Measurements from ENCODE around the gene PRSS21. TPM values are rescaled to one million over a fixed set of nuclear protein-coding genes. Genes with fewer than 3 reads are reported as not detected.
A peak's percentile ranks its signal among the peaks of the same experiment; 100 is the strongest.

Gene PRSS21
- total RNA-seq, 2 donors from 2014 or later, result 1.1 to 2.6 TPM

DNA sequence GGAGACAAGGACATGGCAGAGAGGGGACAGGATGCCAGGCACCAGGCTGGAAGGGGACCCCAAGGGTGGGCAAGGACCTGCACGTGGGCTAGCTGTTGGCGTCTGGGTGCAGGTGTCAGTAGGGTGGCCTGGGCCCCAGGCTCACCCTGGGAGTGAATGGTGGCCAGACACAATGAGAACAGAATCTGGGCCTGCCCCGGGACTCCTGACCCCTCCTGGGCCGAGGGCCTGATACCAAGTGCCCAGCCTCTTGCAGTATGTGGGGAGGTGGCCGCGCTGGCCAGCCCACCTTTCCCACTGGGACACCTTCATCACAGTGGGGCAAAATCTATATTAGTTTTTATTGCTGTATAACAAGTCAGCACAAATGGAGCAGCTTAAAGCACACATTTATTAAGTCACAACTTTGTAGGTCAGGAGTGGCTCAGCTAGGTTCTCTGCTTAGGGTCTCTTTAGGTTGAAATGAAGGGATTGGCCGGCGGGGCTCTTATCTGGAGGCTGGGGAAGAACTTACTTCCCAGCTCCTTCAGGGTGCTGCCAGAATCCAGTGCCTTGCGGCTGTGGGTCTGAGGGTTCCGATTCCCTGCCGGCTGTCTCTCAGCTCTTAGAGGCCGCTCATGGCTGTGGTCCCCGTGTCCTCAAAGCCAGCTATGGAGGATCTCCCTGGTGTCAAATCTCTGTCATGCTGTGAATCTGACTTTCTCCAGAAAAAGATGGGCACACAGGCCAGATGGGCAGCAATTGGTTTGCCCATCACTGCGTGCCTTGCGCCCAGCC is 33.3 kb upstream of the PRSS21 start:
- Histone ChIP-seq H3K36me3 (no peaks in the 10 kb centered on the region), H3K9me3 (no peaks in the 10 kb centered on the region), H3K4me3 (no peak overlapping the region), H3K9ac (ENCODE audit: low read depth in 2 of 2, low read length in 2 of 2) (no peak overlapping the region), H3K4me1 (peaks cover 6% of the 10 kb centered on the region), H3K27ac (no peak overlapping the region), H3K27me3 (peaks cover 13% of the 10 kb centered on the region)
- no peak for TF ChIP-seq CTCF (IDR thresholded peaks at IDR 0.05)
- no peak for DNase-seq
- intact Hi-C loops (cut with DNase I), result no loop called here

DNA sequence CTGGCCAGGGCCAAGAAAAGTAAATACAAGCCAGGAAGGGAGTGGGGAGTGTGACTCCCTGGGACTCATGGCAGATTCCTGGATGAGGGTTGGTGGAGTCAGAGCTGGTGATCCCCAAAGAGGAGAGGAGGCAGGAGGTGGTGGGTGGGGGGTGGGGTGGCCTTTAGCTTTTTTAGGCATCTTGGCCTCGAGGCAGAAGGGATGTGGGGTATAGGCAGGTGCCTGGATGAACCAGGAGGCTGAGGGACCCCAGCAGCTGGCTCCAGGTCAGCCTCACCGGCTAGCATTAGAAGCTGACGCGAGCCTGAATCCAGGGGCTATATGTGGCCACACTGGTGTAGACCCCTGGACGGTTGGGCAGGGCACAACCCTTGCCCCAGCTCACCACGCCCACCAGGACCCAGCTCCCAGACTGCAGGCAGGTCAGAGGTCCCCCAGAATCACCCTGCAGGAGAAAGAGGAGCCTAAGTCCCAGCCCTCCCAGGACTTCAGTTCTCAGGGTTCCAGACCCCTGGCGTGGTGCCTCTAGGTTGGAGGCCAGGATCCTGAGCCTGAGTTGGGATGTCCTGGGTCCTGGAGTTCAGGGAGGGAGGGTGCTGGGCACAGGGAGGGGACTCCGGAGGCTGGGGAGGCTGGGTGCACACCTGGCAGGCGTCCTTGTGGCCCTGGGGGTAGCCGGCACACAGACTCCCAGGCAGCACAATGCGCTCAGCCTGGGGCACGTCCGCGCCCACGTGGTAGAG is 32.5 kb upstream of the PRSS21 start:
- TF ChIP-seq CTCF (IDR thresholded peaks at IDR 0.05), result no peak
- no peak for DNase-seq
- peak overlapping the region; percentile 51 to 60 for H3K9ac ChIP-seq (ENCODE audit: low read depth in 2 of 2, low read length in 2 of 2)
- intact Hi-C loops (cut with DNase I), result no loop called here
- no peak overlapping the region for H3K4me3 ChIP-seq
- peaks cover 6% of the 10 kb centered on the region for H3K4me1 ChIP-seq
- H3K27me3 ChIP-seq, result peaks cover 13% of the 10 kb centered on the region
- no peaks in the 10 kb centered on the region for H3K9me3 ChIP-seq
- H3K36me3 ChIP-seq, result no peaks in the 10 kb centered on the region
- no peak overlapping the region for H3K27ac ChIP-seq

GRCh38 chr16:2785101-2785991 is 31.7 kb upstream of the PRSS21 start:
- Histone ChIP-seq H3K36me3 (no peaks in the 10 kb centered on the region), H3K9me3 (no peaks in the 10 kb centered on the region), H3K9ac (ENCODE audit: low read depth in 2 of 2, low read length in 2 of 2) (peak overlapping the region; percentile 51 to 60), H3K27me3 (peaks cover 13% of the 10 kb centered on the region), H3K4me1 (peaks cover 6% of the 10 kb centered on the region), H3K4me3 (peak overlapping the region; percentile 43), H3K27ac (no peak overlapping the region)
- DNase-seq, result no peak
- intact Hi-C loops (cut with DNase I), result no loop called here
- no peak for TF ChIP-seq CTCF (IDR thresholded peaks at IDR 0.05)

DNA sequence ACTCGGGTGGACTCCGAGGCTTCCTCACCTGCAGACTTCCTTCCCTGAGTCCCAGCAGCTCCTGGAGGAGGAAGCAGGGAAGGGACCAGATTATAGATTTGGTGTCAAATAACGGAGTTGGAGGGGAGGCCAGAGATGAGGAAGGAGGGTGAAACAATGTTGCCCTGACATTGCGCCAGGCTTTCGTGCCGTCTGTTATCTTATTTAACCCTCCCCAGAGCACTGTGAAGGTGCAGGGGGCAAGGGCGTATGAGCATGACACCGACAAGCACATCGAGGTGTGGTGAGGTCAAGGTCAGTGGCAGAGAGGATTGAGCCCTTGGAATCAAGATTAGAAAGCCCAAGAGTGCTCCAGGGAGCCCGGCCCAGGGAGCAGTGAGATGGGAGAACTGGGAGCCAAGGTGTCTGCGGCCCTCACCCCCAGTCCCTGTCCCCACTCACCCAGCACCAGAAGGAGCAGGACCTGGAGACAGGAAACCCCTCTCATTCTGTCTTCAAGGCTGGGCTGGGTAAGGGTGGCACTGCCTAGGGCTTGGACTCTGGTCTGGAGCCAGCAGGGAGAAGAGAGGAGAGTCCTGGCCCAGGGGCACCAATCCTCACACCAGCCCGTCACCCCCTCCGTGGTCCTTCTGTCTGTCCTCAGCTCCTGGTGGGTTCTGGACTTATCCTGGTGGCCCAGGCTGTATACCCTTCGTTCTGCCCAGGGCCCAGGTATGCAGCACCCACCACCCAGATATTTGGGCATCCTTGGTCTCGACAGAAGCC is 30.8 kb upstream of the PRSS21 start:
- no peak for DNase-seq

More for the DNA sequence above, 30.8 kb upstream of the PRSS21 start:
- no peak overlapping the region for H3K27ac ChIP-seq
- H3K9me3 ChIP-seq, result no peaks in the 10 kb centered on the region
- peaks cover 13% of the 10 kb centered on the region for H3K27me3 ChIP-seq
- TF ChIP-seq CTCF (IDR thresholded peaks at IDR 0.05), result no peak
- H3K4me3 ChIP-seq, result no peak overlapping the region
- intact Hi-C loops (cut with DNase I), result no loop called here
- H3K4me1 ChIP-seq, result peaks cover 6% of the 10 kb centered on the region
- H3K36me3 ChIP-seq, result no peaks in the 10 kb centered on the region
- H3K9ac ChIP-seq (ENCODE audit: low read depth in 2 of 2, low read length in 2 of 2), result no peak overlapping the region

Data from colonic mucosa (tissue), 4 donors.